Measurements from ENCODE around the gene TM2D3. TPM values are rescaled to one million over a fixed set of nuclear protein-coding genes. Genes with fewer than 3 reads are reported as not detected.

Gene TM2D3
- total and polyA plus RNA-seq, 2 of the 8 experiments (the other 6 are each of a cell fraction or from before 2014, with no cell fraction given): 26.4 to 28.0 TPM

DNA sequence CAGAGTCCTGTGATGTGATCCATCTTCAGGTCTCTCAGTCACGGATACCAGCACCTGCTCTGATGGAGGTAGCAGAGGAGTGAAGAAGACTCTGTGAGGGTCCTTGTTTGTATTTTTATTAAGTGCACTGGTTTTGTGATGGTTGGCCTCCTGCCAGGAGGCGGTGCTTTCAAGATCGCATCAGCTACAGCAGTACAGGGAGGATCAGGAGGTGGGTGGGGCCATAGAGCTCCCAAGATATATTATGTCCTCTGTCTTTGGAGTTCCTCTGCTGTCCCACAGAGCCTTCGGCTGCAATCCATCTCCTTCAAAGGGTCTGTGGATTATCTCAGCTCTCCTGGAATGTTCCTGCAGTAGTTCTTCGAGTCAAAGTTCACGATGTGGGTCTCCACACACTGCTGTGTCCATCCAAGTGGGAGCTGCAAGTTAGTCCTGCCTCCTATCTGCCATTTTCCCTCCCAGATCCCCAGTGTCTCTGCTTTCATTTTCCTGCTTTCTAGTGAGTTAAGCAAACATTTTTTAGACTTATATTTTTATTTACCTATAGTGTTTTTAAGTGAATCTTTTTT is 54.7 kb downstream of the TM2D3 start:
- no peak overlapping the region for H2BK120ac ChIP-seq (replicated peaks; ENCODE audit: low read depth, low read length)
- H4K20me1 ChIP-seq (replicated peaks in 1 of 2; ENCODE audit: control insufficient read depth in 1 of 2, insufficient read depth in 2 of 2, low read length in 2 of 2): no peaks in the 10 kb centered on the region
- no peak overlapping the region for H3K9ac ChIP-seq (replicated peaks in 1 of 4; ENCODE audit: extremely low read depth in 1 of 4, low read depth in 3 of 4, low read length in 3 of 4)
- H4K91ac ChIP-seq (replicated peaks; ENCODE audit: insufficient read length, low read length): no peak overlapping the region
- H3K56ac ChIP-seq (replicated peaks; ENCODE audit: insufficient read length, low read depth, low read length): no peak overlapping the region
- ChIA-PET POLR2A (ENCODE audit: partially characterized antibody) (no interaction called here), CTCF (ENCODE audit: partially characterized antibody) (interaction anchor here (0.6 kb wide), 1 partner anchor 107 kb away, joined by 3 read pairs; no protein-coding TSS in a partner anchor)
- no peak overlapping the region for H3K27ac ChIP-seq (ENCODE audit: low read depth, low read length)
- H2BK15ac ChIP-seq (ENCODE audit: low read length): no peak overlapping the region
- no peak for FAIRE-seq
- H3K23me2 ChIP-seq (ENCODE audit: low read depth, low read length): no peaks in the 10 kb centered on the region
- no peak for DNase-seq (ENCODE audit: low read depth in 1 of 2, low spot score in 2 of 2)
- no peak overlapping the region for H4K5ac ChIP-seq (ENCODE audit: insufficient read length, low read depth, low read length)
- no peaks in the 10 kb centered on the region for H3K79me1 ChIP-seq (ENCODE audit: low read depth, low read length)
- WGBS, 2 experiments (ENCODE audit: extremely low coverage in 1 of 2, insufficient coverage in 1 of 2, insufficient read length in 1 of 2, insufficient replicate concordance in 2 of 2, low coverage in 1 of 2, low lambda C conversion rate in 2 of 2, missing lambda C conversion rate in 1 of 2): 83% methylated on average over 6 of the region's 6 CpGs; no CpG with 5 or more reads in 1 of the 2 experiments
- no peak overlapping the region for H3K14ac ChIP-seq (ENCODE audit: insufficient read length)
- no peak overlapping the region for H2BK5ac ChIP-seq (ENCODE audit: low read depth, low read length)
- no peaks in the 10 kb centered on the region for H3K9me3 ChIP-seq (ENCODE audit: insufficient read depth in 2 of 2, low read depth in 1 of 2, low read length in 1 of 2)
- H3K4me2 ChIP-seq (ENCODE audit: insufficient read depth in 1 of 2, low read depth in 2 of 2, low read length in 2 of 2): no peak overlapping the region
- no peak overlapping the region for H3K18ac ChIP-seq (ENCODE audit: extremely low read depth, low read length)
- H3K79me2 ChIP-seq (ENCODE audit: control insufficient read depth in 1 of 2, insufficient read depth in 2 of 2, low read length in 2 of 2): no peaks in the 10 kb centered on the region
- H3K4me3 ChIP-seq (ENCODE audit: extremely low read depth in 1 of 4, insufficient read depth in 2 of 4, low read depth in 3 of 4, low read length in 4 of 4): no peak overlapping the region
- H2AK5ac ChIP-seq (ENCODE audit: low read depth, low read length): no peak overlapping the region
- H3K23ac ChIP-seq (ENCODE audit: insufficient read length): no peak overlapping the region
- no peak overlapping the region; the same call in 1 of the 2 replicates for H2AFZ ChIP-seq (ENCODE audit: low read length)
- H3K4ac ChIP-seq (replicated peaks; ENCODE audit: insufficient read length, low read depth, low read length): no peak overlapping the region
- no peak overlapping the region for H2BK20ac ChIP-seq (ENCODE audit: low read length)
- H4K8ac ChIP-seq (ENCODE audit: extremely low read depth, insufficient read depth, low read length): no peak overlapping the region
- H2BK12ac ChIP-seq (ENCODE audit: low read depth, low read length): no peak overlapping the region
- H3K27me3 ChIP-seq (replicated peaks in 1 of 4; ENCODE audit: control insufficient read depth in 3 of 4, extremely low read depth in 1 of 4, insufficient read depth in 3 of 4, low read length in 3 of 4): peaks cover 0 to 2% (median 0%) of the 10 kb centered on the region in 4 experiments; a peak in 1 of 7 replicates
- H3K36me3 ChIP-seq (ENCODE audit: control insufficient read depth in 2 of 4, insufficient read depth in 4 of 4, low read length in 3 of 4): no peaks in the 10 kb centered on the region
- peaks cover 0 to 3% (median 0%) of the 10 kb centered on the region in 4 experiments; a peak in 2 of 7 replicates for H3K4me1 ChIP-seq (replicated peaks in 1 of 4; ENCODE audit: control insufficient read depth in 3 of 4, insufficient read depth in 4 of 4, low read length in 3 of 4)
- TF ChIP-seq RXRA (IDR thresholded peaks at IDR 0.05; ENCODE audit: insufficient read depth, low read depth, low read length) (no peak), TBP (IDR thresholded peaks at IDR 0.05; ENCODE audit: low read depth, low read length) (no peak), KDM4A (IDR thresholded peaks at IDR 0.05; ENCODE audit: low read depth, low read length, severe bottlenecking) (no peak), EGR1 (IDR thresholded peaks at IDR 0.05; ENCODE audit: borderline replicate concordance, low read depth, low read length) (no peak), USF2 (IDR thresholded peaks at IDR 0.05; ENCODE audit: low read length) (no peak), PHF8 (conservative IDR thresholded peaks at IDR 0.05; ENCODE audit: low read depth, low read length) (no peak), CREB1 (IDR thresholded peaks at IDR 0.05) (no peak), SRF (IDR thresholded peaks at IDR 0.05; ENCODE audit: low read depth, low read length) (no peak), EP300 (IDR thresholded peaks at IDR 0.05; ENCODE audit: borderline replicate concordance in 1 of 2, low read depth in 2 of 2, low read length in 2 of 2) (no peak), GTF2F1 (IDR thresholded peaks at IDR 0.05; ENCODE audit: borderline replicate concordance, low read depth, low read length) (no peak)
- TF ChIP-seq, protein P1, sequence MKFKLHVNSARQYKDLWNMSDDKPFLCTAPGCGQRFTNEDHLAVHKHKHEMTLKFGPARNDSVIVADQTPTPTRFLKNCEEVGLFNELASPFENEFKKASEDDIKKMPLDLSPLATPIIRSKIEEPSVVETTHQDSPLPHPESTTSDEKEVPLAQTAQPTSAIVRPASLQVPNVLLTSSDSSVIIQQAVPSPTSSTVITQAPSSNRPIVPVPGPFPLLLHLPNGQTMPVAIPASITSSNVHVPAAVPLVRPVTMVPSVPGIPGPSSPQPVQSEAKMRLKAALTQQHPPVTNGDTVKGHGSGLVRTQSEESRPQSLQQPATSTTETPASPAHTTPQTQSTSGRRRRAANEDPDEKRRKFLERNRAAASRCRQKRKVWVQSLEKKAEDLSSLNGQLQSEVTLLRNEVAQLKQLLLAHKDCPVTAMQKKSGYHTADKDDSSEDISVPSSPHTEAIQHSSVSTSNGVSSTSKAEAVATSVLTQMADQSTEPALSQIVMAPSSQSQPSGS (IDR thresholded peaks at IDR 0.05; ENCODE audit: low read length): no peak
